ENCODE data around the gene AP1G2. TPM values are rescaled to one million over a fixed set of nuclear protein-coding genes. Genes with fewer than 3 reads are reported as not detected.

AP1G2 gene
- total RNA-seq, 3 donors from 2014 or later = 86.9 to 113 (median 108) TPM

- no peak overlapping the region for H3K4me3 Mint-ChIP-seq
- no peaks in the 10 kb centered on the region for H3K36me3 Mint-ChIP-seq (ENCODE audit: insufficient read depth)
- H3K9me3 Mint-ChIP-seq = no peaks in the 10 kb centered on the region
- DNase-seq = no peak
- peaks cover 6% of the 10 kb centered on the region for H3K4me1 Mint-ChIP-seq (ENCODE audit: low read depth)
- peaks cover 44% of the 10 kb centered on the region for H3K27me3 Mint-ChIP-seq (ENCODE audit: low read depth)
- ATAC-seq = no peak
These were observed 15.5 kb upstream of the AP1G2 start for GRCh38 chr14:23582906-23583760.

DNA sequence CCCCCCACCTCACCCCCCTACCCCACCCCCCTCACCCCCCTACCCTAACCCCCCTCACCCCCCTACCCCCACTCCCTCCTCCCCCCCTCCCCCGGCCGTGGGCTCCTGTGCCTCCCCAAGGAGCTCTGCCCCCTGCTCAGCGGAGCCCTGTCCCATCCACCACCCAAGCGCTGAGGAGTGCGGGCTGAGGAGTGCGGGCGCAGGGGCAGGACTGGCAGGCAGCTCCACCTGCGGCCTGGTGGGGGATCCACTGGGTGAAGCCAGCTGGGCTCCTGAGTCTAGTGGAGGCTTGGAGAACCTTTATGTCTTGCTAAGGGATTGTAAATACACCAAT is 13.3 kb upstream of the AP1G2 start:
- DNase-seq = no peak

DNA sequence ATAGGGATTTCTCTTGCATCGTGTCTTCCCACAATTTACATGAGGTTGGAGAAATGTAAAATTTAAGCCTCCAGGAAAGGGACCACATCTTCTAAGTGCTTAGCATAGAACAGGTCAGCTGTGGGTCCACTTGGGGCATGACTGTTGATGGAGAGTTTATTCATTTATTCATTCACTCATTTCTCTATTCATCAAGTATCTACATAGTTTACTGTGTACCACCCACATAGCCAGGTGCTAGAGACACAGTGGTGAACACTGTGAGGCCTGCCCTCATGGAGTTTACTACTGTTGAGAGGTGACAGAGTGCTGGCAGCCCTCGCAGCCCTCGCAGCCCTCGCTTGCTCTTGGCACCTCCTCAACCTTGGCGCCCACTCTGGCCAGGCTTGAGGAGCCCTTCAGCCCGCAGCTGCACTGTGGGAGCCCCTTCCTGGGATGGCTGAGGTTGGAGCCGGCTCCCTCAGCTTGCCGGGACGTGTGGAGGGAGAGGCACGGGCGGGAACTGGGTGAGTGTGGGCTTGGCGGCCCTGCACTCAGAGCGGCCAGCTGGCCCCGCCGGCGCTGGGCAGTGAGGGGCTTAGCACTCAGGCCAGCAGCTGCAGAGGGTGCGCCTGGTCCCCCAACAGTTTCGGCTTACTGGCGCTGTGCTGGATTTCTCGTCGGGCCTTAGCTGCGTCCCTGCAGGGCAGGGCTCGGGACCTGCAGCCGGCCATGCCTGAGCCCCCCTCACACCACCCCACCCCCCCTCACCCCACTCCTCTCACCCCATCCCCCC is 12.7 kb upstream of the AP1G2 start:
- DNase-seq (no peak), ATAC-seq (no peak)
- H3K4me1 Mint-ChIP-seq (ENCODE audit: low read depth) = peaks cover 16% of the 10 kb centered on the region
- H3K27me3 Mint-ChIP-seq (ENCODE audit: low read depth) = peaks cover 46% of the 10 kb centered on the region
- no peak overlapping the region for H3K4me3 Mint-ChIP-seq
- no peaks in the 10 kb centered on the region for H3K9me3 Mint-ChIP-seq
- H3K36me3 Mint-ChIP-seq (ENCODE audit: insufficient read depth) = no peaks in the 10 kb centered on the region

More for the DNA sequence above, 13.3 kb upstream of the AP1G2 start:
- Mint-ChIP-seq H3K4me1 (ENCODE audit: low read depth) (peaks cover 16% of the 10 kb centered on the region), H3K36me3 (ENCODE audit: insufficient read depth) (no peaks in the 10 kb centered on the region), H3K4me3 (no peak overlapping the region), H3K27me3 (ENCODE audit: low read depth) (peaks cover 49% of the 10 kb centered on the region), H3K9me3 (no peaks in the 10 kb centered on the region)
- no peak for ATAC-seq

- H3K36me3 Mint-ChIP-seq (ENCODE audit: insufficient read depth) = no peaks in the 10 kb centered on the region
- peaks cover 16% of the 10 kb centered on the region for H3K4me1 Mint-ChIP-seq (ENCODE audit: low read depth)
- H3K9me3 Mint-ChIP-seq = no peaks in the 10 kb centered on the region
- peaks cover 50% of the 10 kb centered on the region for H3K27me3 Mint-ChIP-seq (ENCODE audit: low read depth)
- ATAC-seq (no peak), DNase-seq (no peak)
- H3K4me3 Mint-ChIP-seq = no peak overlapping the region
These were observed 12.1 kb upstream of the AP1G2 start for GRCh38 chr14:23579739-23580138.

DNA sequence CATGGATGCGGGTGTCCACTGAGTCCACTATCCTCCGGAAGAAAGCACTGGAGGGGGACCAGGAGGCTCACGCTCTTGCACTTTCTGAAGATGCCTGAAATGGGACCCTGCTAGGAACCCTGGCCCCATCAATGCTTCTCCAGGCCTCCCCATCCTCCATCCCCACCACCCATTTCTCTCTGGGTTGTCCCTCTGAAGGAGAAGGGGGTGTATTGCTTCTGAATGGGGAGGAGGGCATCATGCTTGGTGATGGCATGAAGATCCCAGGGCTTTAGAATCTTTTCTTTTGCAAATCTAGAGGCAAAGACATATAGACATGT is 11.7 kb upstream of the AP1G2 start:
- no peak for ATAC-seq
- Mint-ChIP-seq H3K36me3 (ENCODE audit: insufficient read depth) (no peaks in the 10 kb centered on the region), H3K4me1 (ENCODE audit: low read depth) (peaks cover 16% of the 10 kb centered on the region), H3K27me3 (ENCODE audit: low read depth) (peaks cover 50% of the 10 kb centered on the region), H3K9me3 (no peaks in the 10 kb centered on the region), H3K4me3 (no peak overlapping the region)
- no peak for DNase-seq

DNA sequence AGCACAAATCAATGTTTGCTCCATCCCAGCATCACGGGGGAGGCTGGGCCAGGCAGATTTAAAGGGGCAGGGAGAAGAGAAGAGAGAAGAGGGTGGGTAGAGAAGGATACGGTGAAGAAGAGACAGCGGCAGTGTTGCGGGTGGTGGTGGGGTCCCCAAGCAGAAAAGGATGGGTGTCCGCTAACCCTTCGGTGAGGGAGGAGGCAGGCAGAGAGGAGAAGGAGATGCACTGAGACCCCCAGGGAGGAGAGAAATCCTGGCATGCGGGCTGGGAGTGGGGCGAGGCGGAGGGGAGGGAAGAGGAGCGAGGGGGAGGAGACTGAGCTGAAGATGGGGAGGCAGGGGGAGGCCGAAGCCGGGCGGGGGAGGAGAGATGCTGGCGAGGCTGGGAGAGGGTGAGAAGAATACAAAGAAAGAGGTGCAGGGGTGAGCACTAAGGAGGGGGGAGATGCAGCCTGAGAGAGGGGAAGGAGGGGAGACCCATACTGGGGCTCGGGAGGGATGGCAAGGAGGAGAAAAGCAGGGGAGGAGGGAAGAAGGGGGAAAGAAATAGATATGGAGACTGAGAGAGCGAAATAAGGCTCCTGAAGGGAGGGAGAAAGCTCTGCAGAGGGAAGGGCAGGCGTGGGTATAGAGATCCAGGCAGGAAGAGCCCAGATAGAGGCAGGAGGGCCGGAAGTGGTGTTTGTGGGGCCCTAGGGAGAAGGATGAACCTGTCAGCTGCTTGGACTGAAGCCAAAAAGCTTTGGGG is 11.1 kb upstream of the AP1G2 start, which contains the start of gene JPH4:
Gene JPH4, minus strand, starts transcription at position 231 of the 751 bp plus-strand sequence. CDS start 1,337 bp downstream, outside the sequence.
- Mint-ChIP-seq H3K4me1 (ENCODE audit: low read depth) (peaks cover 16% of the 10 kb centered on the region), H3K27me3 (ENCODE audit: low read depth) (peaks cover 48% of the 10 kb centered on the region), H3K36me3 (ENCODE audit: insufficient read depth) (no peaks in the 10 kb centered on the region), H3K4me3 (no peak within 1 kb of the TSS), H3K9me3 (no peaks in the 10 kb centered on the region)
- no peak for DNase-seq
- ATAC-seq = no peak

GRCh38 chr14:23577710-23578392 is 10.3 kb upstream of the AP1G2 start:
- Mint-ChIP-seq H3K4me3 (no peak overlapping the region), H3K27me3 (ENCODE audit: low read depth) (peaks cover 46% of the 10 kb centered on the region), H3K9me3 (no peaks in the 10 kb centered on the region), H3K36me3 (ENCODE audit: insufficient read depth) (no peaks in the 10 kb centered on the region), H3K4me1 (ENCODE audit: low read depth) (peaks cover 16% of the 10 kb centered on the region)
- ATAC-seq = no peak
- no peak for DNase-seq

- DNase-seq = no peak
- Mint-ChIP-seq H3K9me3 (no peaks in the 10 kb centered on the region), H3K36me3 (ENCODE audit: insufficient read depth) (no peaks in the 10 kb centered on the region), H3K4me3 (peak overlapping the region; percentile 33), H3K4me1 (ENCODE audit: low read depth) (peaks cover 16% of the 10 kb centered on the region), H3K27me3 (ENCODE audit: low read depth) (peaks cover 43% of the 10 kb centered on the region)
- ATAC-seq = peak; percentile 37 to 45
These were observed 9.6 kb upstream of the AP1G2 start for GRCh38 chr14:23577004-23577681.

DNA sequence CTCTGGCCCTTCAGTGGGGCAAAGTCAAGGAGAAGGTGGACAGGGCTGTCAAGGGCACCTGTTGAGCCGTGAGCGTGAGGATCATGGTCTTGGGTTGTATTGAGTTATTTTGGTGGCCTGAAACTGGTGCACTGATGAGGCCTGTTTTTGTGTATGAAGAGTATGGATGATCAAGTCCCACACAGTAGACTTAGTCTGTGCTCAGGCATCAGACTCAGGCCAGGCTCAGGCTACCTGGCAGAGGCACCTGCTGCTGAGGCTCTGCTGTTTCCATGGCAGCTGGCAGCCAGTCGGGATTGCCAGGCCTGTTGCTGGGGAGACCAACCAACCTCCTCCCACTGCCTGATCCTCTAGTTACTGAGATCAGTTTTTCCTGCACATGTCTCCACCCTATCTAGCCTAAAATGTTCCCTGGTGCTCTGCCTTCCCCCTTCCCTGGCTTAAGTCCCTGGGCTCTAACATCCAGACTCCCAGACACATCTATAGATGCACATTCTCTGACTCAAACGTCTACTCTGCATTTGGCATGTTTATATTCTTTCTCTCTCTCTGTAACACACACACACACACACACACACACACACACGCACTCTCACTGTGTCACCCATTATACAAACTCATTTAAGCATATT is 5.9 kb upstream of the AP1G2 start:
- no peak for DNase-seq
- H3K4me3 Mint-ChIP-seq = no peak overlapping the region
- H3K4me1 Mint-ChIP-seq (ENCODE audit: low read depth) = peaks cover 17% of the 10 kb centered on the region
- no peaks in the 10 kb centered on the region for H3K36me3 Mint-ChIP-seq (ENCODE audit: insufficient read depth)
- H3K9me3 Mint-ChIP-seq = no peaks in the 10 kb centered on the region
- ATAC-seq = no peak
- H3K27me3 Mint-ChIP-seq (ENCODE audit: low read depth) = peaks cover 23% of the 10 kb centered on the region

DNA sequence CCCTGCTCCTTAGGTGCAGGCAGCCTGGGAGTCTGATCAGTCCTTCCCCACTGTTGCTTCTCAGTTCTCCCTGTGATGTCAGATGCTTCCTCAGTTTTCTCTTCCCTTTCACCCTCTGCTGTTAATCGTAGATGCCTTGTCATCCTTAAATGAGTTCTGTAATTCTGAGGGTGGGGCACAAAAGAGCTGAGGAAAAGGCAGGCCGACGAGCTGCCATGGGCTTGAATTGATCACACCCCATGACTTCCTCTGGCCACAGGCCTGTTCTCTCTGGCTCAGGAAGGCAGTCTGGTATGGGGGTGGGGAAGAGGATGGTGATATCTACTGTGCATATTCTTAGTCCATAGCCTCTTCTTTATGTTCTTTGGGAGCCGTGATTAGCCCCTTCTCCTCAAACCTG is 5.2 kb upstream of the AP1G2 start:
- H3K36me3 Mint-ChIP-seq (ENCODE audit: insufficient read depth) = no peaks in the 10 kb centered on the region
- no peak overlapping the region for H3K4me3 Mint-ChIP-seq
- no peaks in the 10 kb centered on the region for H3K9me3 Mint-ChIP-seq
- H3K4me1 Mint-ChIP-seq (ENCODE audit: low read depth) = peaks cover 21% of the 10 kb centered on the region
- H3K27me3 Mint-ChIP-seq (ENCODE audit: low read depth) = peaks cover 19% of the 10 kb centered on the region
- no peak for DNase-seq
- no peak for ATAC-seq

DNA sequence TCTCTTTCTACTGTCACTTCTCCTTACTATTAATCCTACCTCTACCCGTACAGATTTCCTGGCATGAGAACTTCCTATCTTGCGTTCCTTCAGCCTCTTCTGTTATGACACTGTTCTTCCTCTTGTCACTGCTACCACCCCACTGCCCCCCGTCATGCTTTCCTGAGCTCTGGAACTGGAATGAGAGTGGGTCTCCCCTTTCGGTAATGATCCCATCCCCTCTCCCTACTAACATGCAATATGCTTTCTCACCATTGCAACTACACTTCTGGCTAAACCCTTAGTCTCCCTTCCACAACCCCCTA is 4.9 kb upstream of the AP1G2 start:
- no peak for ATAC-seq
- Mint-ChIP-seq H3K27me3 (ENCODE audit: low read depth) (peaks cover 19% of the 10 kb centered on the region), H3K36me3 (ENCODE audit: insufficient read depth) (no peaks in the 10 kb centered on the region), H3K9me3 (no peaks in the 10 kb centered on the region), H3K4me1 (ENCODE audit: low read depth) (peaks cover 25% of the 10 kb centered on the region), H3K4me3 (no peak overlapping the region)
- DNase-seq = no peak

DNA sequence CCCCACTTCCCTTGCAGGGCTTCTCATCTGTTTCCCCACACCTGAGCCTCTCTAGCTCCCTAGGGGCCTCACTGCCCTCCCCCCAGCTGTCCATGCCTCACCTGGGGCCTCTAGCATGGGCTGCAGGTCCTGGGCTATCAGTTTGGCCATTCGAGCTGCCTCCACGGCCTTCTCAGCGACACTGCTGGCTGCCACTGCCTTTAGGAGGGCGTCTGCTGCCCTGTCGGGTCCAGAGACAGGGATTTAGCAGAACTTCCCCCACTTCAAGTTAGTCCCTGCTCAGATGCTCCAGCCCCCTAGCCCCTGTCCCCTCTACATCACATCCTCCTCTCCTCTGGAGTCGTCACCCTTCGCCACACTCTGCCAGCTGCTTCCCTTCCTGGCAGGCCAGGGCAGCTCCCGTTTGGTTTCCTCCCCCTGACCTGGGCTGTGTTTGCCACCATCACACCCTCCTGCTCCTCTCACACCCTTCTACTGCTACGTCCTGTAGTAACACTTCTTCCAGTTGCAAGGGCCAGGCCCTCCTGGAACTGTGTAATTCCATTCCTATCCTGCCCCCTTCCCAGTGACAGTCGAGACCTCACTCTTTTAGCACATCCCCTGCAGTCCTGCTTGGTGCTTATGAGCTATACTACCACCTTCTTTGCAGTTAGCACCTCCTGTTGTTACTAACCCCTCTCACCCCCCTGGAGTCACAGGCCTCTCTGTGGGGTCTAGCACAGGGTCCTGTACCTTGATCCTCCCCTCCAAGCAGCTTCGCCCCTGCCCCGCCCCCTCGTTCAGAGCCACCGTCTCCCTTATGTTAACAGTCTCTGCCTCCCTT is 4.3 kb upstream of the AP1G2 start:
- ATAC-seq (no peak), DNase-seq (no peak)
- Mint-ChIP-seq H3K27me3 (ENCODE audit: low read depth) (peaks cover 17% of the 10 kb centered on the region), H3K4me3 (no peak overlapping the region), H3K36me3 (ENCODE audit: insufficient read depth) (no peaks in the 10 kb centered on the region), H3K9me3 (no peaks in the 10 kb centered on the region), H3K4me1 (ENCODE audit: low read depth) (peaks cover 24% of the 10 kb centered on the region)
